ENCODE data around the gene SCG3.

Gene SCG3

GRCh38 chr15:51750792-51751696 lies 69.7 kb downstream of the SCG3 start, which contains the start of gene TMOD2:
Gene TMOD2, plus strand, starts transcription at chr15:51751597. Its CDS starts 14,845 bp downstream, at chr15:51766442.
- H3K4me3 ChIP-seq = peak within 1 kb of the TSS; percentile 99
- no peak for TF ChIP-seq CTCF (IDR thresholded peaks at IDR 0.05)
- DNase-seq (ENCODE audit: low spot score) = no peak
- H3K27ac ChIP-seq = peak within 1 kb of the TSS; percentile 27 to 86

- TF ChIP-seq CTCF (IDR thresholded peaks at IDR 0.05) = no peak
- Histone ChIP-seq H3K4me3 (peak overlapping the region; percentile 99), H3K27ac (peak overlapping the region; percentile 27 to 86)
- no peak for DNase-seq (ENCODE audit: low spot score)
Measured at GRCh38 chr15:51751697-51752683, 70.7 kb downstream of the SCG3 start.

GRCh38 chr15:51752888-51753287 lies 71.6 kb downstream of the SCG3 start:
- no peak for TF ChIP-seq CTCF (IDR thresholded peaks at IDR 0.05)
- H3K4me3 ChIP-seq = peak overlapping the region; percentile 99
- H3K27ac ChIP-seq = no peak overlapping the region

GRCh38 chr15:51754267-51754666 lies 73.0 kb downstream of the SCG3 start:
- Histone ChIP-seq H3K4me3 (no peak overlapping the region), H3K27ac (no peak overlapping the region)
- TF ChIP-seq CTCF (IDR thresholded peaks at IDR 0.05) = no peak
- no peak for DNase-seq (ENCODE audit: low spot score)

More at GRCh38 chr15:51752888-51753287, 71.6 kb downstream of the SCG3 start:
- DNase-seq (ENCODE audit: low spot score) = no peak

- DNase-seq (ENCODE audit: low spot score) = no peak
- TF ChIP-seq CTCF (IDR thresholded peaks at IDR 0.05) = no peak
- Histone ChIP-seq H3K27ac (no peak overlapping the region), H3K4me3 (no peak overlapping the region)
Measured at GRCh38 chr15:51755790-51756189, 74.5 kb downstream of the SCG3 start.

- Histone ChIP-seq H3K4me3 (no peak overlapping the region), H3K27ac (no peak overlapping the region)
- DNase-seq (ENCODE audit: low spot score) = no peak
- TF ChIP-seq CTCF (IDR thresholded peaks at IDR 0.05) = no peak
Measured at GRCh38 chr15:51756482-51756881, 75.2 kb downstream of the SCG3 start.
